K562 (cell line): ENCODE data around the gene SAMD11. TPM values are rescaled to one million over a fixed set of nuclear protein-coding genes. Genes with fewer than 3 reads are reported as not detected.

Experiments used
- HLTF ChIP-seq: fragments of 450-650 bp; IDR thresholded peaks from 2 replicates; pipeline ENCODE4 v1.6.1; 2016
- HNRNPLL ChIP-seq: fragments of 200-400 bp; formaldehyde crosslinking; IDR thresholded peaks from 2 replicates; pipeline ENCODE4 v1.6.1; 2017; ENCODE audit warnings: low read length, low read depth, mild to moderate bottlenecking; ENCODE audit not compliant: poor library complexity, severe bottlenecking
- IRF2 ChIP-seq: sonication (generic); formaldehyde crosslinking; IDR thresholded peaks from 2 replicates; pipeline ENCODE4 v1.8.1; 2022; ENCODE audit warnings: mild to moderate bottlenecking, missing genetic modification reagents
- MAFG ChIP-seq: fragments of 450-650 bp; conservative IDR thresholded peaks from 2 replicates; pipeline ENCODE4 v1.6.1; 2016; ENCODE audit warnings: missing genetic modification characterization, missing compliant biosample characterization
- MIER1 ChIP-seq: fragments of 450-650 bp; IDR thresholded peaks from 2 replicates; pipeline ENCODE4 v1.6.1; 2016; ENCODE audit warnings: antibody characterized with exemption, mild to moderate bottlenecking, low read depth
- PHTF2 ChIP-seq: fragments of 250-450 bp; sonication (Bioruptor Pico); IDR thresholded peaks from 2 replicates; pipeline ENCODE4 v1.5.0; 2021; ENCODE audit warnings: mild to moderate bottlenecking
- PKNOX1 ChIP-seq: fragments of 450-650 bp; IDR thresholded peaks from 2 replicates; pipeline ENCODE4 v1.6.1; 2016
- POLR3A ChIP-seq: IDR thresholded peaks from 2 replicates; pipeline ENCODE4 v1.6.1; 2011; ENCODE audit warnings: borderline replicate concordance, mild to moderate bottlenecking, moderate library complexity; ENCODE audit not compliant: insufficient read length, insufficient read depth; ENCODE audit errors: extremely low read depth
- SAP30 ChIP-seq: fragments of 200-600 bp; sonication (generic); IDR thresholded peaks from 2 replicates; pipeline ENCODE4 v1.6.1; 2012; ENCODE audit warnings: borderline replicate concordance, low read depth, mild to moderate bottlenecking, moderate library complexity, low read length, control low read depth, inconsistent platforms; ENCODE audit not compliant: insufficient read depth, poor library complexity, severe bottlenecking
- ZBTB33 ChIP-seq: sonication (generic); formaldehyde crosslinking; IDR thresholded peaks from 2 replicates; pipeline ENCODE4 v1.8.1; 2023; ENCODE audit warnings: mild to moderate bottlenecking, missing genetic modification reagents
- ZNF77 ChIP-seq: fragments of 250-450 bp; sonication (Bioruptor Pico); IDR thresholded peaks from 2 replicates; pipeline ENCODE4 v1.5.0; 2020
- polyA plus RNA-seq, 8 experiments: library from polyadenylated mRNA; depleted of rRNA in 4 of 8; stranded (reverse) in 5 of 8; unstranded in 3 of 8; fragments of >200 nt; fragmentation: Nextera tagmentation in 2 of 8; fragmentation: Illumina TruSeq in 1 of 8; extraction: Ambion mirVana in 2 of 8; extraction: Trizol in 1 of 8; gene quantifications; 2 replicates each; pipeline versions ENCODE4 v1.2.1 to v1.2.3, GENCODE V29; 2011 to 2014; ENCODE audit warnings: inconsistent platforms in 1 of 8, missing spikeins in 1 of 8
- total RNA-seq, 7 experiments: library from RNA; depleted of rRNA in 6 of 7; stranded (reverse); fragments of >200 nt in 6 of 7; fragmentation: Illumina TruSeq in 2 of 7; extraction: Trizol in 2 of 7; gene quantifications; 2 replicates each; pipeline versions ENCODE4 v1.2.1 to v1.2.3, GENCODE V29; 2011 to 2021; ENCODE audit warnings: low replicate concordance in 1 of 7
- TF ChIP-seq, protein P1 (sequence below), 2 experiments: fragments of 150-350 bp in 1 of 2; IDR thresholded peaks; 2 replicates each; pipeline ENCODE4 v1.6.1; 2012 to 2016; ENCODE audit warnings: low read depth in 2 of 2, low read length in 2 of 2, mild to moderate bottlenecking in 1 of 2, moderate library complexity in 1 of 2
- TF ChIP-seq, protein P2 (sequence below): fragments of 450-650 bp; IDR thresholded peaks from 2 replicates; pipeline ENCODE4 v1.6.1; 2016; ENCODE audit warnings: low read depth

SAMD11 gene
- total and polyA plus RNA-seq, 9 of the 15 experiments (the other 6 are each of a cell fraction or from before 2014, with no cell fraction given): 0.07 to 0.82 (median 0.11) TPM; not detected in 2

DNA sequence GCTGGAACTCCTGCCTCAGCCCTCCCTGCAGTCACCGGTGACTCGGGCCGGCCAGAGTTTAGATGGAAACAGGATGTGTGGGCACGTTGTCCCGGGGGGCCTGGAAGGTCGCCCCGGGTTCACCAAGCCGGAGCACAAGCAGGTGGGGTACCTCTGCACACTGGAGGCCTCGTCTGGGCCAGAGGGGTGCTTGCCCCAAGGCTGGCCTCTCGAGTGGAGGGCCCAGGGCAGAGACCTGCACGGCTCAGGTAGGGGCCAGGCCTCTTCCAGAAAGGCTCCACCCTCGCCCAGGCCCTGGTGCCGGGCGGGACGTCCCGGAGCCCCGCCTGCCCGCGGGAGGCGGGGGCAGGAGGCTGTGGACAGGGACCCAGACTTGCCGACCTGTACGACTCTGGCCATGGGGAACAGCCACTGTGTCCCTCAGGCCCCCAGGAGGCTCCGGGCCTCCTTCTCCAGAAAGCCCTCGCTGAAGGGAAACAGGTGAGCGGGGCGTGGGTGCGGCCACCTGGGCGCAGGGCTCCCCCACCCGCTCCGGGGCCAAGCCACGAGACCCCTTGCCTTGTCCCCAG is 42.5 kb downstream of the SAMD11 start, which contains the start of gene PLEKHN1 (continued):
- no peak for TF ChIP-seq POLR3A
- TF ChIP-seq PKNOX1: no peak
- no peak for TF ChIP-seq HNRNPLL
- TF ChIP-seq PHTF2 (CRISPR knock-in tag): no peak
- TF ChIP-seq ZBTB33 (CRISPR knock-in tag): no peak
- no peak for TF ChIP-seq HLTF
- TF ChIP-seq SAP30: no peak
- TF ChIP-seq, protein P1, sequence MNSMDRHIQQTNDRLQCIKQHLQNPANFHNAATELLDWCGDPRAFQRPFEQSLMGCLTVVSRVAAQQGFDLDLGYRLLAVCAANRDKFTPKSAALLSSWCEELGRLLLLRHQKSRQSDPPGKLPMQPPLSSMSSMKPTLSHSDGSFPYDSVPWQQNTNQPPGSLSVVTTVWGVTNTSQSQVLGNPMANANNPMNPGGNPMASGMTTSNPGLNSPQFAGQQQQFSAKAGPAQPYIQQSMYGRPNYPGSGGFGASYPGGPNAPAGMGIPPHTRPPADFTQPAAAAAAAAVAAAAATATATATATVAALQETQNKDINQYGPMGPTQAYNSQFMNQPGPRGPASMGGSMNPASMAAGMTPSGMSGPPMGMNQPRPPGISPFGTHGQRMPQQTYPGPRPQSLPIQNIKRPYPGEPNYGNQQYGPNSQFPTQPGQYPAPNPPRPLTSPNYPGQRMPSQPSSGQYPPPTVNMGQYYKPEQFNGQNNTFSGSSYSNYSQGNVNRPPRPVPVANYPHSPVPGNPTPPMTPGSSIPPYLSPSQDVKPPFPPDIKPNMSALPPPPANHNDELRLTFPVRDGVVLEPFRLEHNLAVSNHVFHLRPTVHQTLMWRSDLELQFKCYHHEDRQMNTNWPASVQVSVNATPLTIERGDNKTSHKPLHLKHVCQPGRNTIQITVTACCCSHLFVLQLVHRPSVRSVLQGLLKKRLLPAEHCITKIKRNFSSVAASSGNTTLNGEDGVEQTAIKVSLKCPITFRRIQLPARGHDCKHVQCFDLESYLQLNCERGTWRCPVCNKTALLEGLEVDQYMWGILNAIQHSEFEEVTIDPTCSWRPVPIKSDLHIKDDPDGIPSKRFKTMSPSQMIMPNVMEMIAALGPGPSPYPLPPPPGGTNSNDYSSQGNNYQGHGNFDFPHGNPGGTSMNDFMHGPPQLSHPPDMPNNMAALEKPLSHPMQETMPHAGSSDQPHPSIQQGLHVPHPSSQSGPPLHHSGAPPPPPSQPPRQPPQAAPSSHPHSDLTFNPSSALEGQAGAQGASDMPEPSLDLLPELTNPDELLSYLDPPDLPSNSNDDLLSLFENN (IDR thresholded peaks at IDR 0.05; ENCODE audit: low read depth in 2 of 2, low read length in 2 of 2): no peak
- TF ChIP-seq, protein P2, sequence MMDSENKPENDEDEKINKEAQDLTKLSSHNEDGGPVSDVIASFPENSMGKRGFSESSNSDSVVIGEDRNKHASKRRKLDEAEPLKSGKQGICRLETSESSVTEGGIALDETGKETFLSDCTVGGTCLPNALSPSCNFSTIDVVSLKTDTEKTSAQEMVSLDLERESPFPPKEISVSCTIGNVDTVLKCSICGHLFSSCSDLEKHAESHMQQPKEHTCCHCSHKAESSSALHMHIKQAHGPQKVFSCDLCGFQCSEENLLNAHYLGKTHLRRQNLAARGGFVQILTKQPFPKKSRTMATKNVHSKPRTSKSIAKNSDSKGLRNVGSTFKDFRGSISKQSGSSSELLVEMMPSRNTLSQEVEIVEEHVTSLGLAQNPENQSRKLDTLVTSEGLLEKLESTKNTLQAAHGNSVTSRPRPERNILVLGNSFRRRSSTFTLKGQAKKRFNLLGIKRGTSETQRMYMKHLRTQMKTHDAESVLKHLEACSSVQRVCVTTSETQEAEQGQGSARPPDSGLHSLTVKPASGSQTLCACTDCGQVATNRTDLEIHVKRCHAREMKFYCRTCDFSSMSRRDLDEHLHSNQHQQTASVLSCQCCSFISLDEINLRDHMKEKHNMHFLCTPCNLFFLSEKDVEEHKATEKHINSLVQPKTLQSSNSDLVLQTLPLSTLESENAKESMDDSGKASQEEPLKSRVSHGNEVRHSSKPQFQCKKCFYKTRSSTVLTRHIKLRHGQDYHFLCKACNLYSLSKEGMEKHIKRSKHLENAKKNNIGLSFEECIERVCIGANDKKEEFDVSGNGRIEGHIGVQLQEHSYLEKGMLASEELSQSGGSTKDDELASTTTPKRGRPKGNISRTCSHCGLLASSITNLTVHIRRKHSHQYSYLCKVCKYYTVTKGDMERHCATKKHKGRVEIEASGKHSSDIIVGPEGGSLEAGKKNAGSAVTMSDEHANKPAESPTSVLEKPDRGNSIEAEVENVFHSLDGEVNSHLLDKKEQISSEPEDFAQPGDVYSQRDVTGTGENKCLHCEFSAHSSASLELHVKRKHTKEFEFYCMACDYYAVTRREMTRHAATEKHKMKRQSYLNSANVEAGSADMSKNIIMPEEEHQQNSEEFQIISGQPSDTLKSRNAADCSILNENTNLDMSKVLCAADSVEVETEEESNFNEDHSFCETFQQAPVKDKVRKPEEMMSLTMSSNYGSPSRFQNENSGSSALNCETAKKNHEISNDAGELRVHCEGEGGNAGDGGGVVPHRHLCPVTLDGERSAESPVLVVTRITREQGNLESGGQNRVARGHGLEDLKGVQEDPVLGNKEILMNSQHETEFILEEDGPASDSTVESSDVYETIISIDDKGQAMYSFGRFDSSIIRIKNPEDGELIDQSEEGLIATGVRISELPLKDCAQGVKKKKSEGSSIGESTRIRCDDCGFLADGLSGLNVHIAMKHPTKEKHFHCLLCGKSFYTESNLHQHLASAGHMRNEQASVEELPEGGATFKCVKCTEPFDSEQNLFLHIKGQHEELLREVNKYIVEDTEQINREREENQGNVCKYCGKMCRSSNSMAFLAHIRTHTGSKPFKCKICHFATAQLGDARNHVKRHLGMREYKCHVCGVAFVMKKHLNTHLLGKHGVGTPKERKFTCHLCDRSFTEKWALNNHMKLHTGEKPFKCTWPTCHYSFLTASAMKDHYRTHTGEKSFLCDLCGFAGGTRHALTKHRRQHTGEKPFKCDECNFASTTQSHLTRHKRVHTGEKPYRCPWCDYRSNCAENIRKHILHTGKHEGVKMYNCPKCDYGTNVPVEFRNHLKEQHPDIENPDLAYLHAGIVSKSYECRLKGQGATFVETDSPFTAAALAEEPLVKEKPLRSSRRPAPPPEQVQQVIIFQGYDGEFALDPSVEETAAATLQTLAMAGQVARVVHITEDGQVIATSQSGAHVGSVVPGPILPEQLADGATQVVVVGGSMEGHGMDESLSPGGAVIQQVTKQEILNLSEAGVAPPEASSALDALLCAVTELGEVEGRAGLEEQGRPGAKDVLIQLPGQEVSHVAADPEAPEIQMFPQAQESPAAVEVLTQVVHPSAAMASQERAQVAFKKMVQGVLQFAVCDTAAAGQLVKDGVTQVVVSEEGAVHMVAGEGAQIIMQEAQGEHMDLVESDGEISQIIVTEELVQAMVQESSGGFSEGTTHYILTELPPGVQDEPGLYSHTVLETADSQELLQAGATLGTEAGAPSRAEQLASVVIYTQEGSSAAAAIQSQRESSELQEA: no peak
- TF ChIP-seq MAFG: no peak
- TF ChIP-seq IRF2 (CRISPR knock-in tag): no peak; the same call in 1 of the 2 replicates
- TF ChIP-seq ZNF77 (CRISPR knock-in tag): no peak
- no peak for TF ChIP-seq MIER1
